Neural progenitor cell (in vitro differentiated cells): ENCODE results near the gene RASGRP1. TPM values are rescaled to one million over a fixed set of nuclear protein-coding genes. Genes with fewer than 3 reads are reported as not detected.

Experiments
- DNase-seq: peaks from one replicate; pipeline ENCODE4 v3.0.0-alpha.2; 2016; ENCODE audit warnings: low spot score
- H2AFZ ChIP-seq: fragments of 200-600 bp; sonication (generic); replicated peaks from 2 replicates; pipeline ENCODE4 v1.6.1; 2016; ENCODE audit warnings: antibody characterized with exemption
- H3F3A ChIP-seq: fragments of 200-600 bp; sonication (generic); 2 replicates; pipeline ENCODE4 v1.6.1; 2016; ENCODE audit warnings: antibody characterized with exemption, low read depth
- H3K27ac ChIP-seq: fragments of 200-600 bp; sonication (generic); 2 replicates; pipeline ENCODE4 v1.5.1; 2016; ENCODE audit warnings: mild to moderate bottlenecking
- H3K27me3 ChIP-seq: fragments of 200-600 bp; sonication (generic); 2 replicates; pipeline ENCODE4 v1.6.1; 2016; ENCODE audit warnings: mild to moderate bottlenecking, moderate library complexity
- H3K36me3 ChIP-seq: fragments of 200-600 bp; sonication (generic); 2 replicates; pipeline ENCODE4 v1.5.1; 2016
- H3K4me1 ChIP-seq: fragments of 200-600 bp; sonication (generic); 2 replicates; pipeline ENCODE4 v1.6.1; 2016; ENCODE audit warnings: mixed run types
- H3K4me2 ChIP-seq: fragments of 200-600 bp; sonication (generic); 2 replicates; pipeline ENCODE4 v1.6.1; 2016
- H3K4me3 ChIP-seq: fragments of 200-600 bp; sonication (generic); 2 replicates; pipeline ENCODE4 v1.5.1; 2016
- H3K79me2 ChIP-seq: fragments of 200-600 bp; sonication (generic); 2 replicates; pipeline ENCODE4 v1.6.1; 2016; ENCODE audit warnings: low read depth
- H3K9ac ChIP-seq: fragments of 200-600 bp; sonication (generic); 2 replicates; pipeline ENCODE4 v1.6.1; 2016
- H3K9me3 ChIP-seq: fragments of 200-600 bp; sonication (generic); 2 replicates; pipeline ENCODE4 v1.5.1; 2016; ENCODE audit warnings: low read depth
- H4K20me1 ChIP-seq: fragments of 200-600 bp; sonication (generic); 2 replicates; pipeline ENCODE4 v1.6.1; 2016; ENCODE audit warnings: low read depth
- H3K27ac Mint-ChIP-seq: 3 replicates; pipeline ENCODE4 v1.8.0; 2021; ENCODE audit warnings: mixed read lengths
- H3K27me3 Mint-ChIP-seq: 2 replicates; pipeline ENCODE4 v1.8.0; 2022; ENCODE audit warnings: low read depth, mild to moderate bottlenecking, inconsistent platforms, moderate library complexity, mixed read lengths; ENCODE audit not compliant: insufficient read depth
- H3K36me3 Mint-ChIP-seq: 3 replicates; pipeline ENCODE4 v1.8.0; 2021; ENCODE audit warnings: mixed read lengths
- H3K4me1 Mint-ChIP-seq: 3 replicates; pipeline ENCODE4 v1.8.0; 2021; ENCODE audit warnings: mixed read lengths
- H3K4me3 Mint-ChIP-seq: 3 replicates; pipeline ENCODE4 v1.8.0; 2021; ENCODE audit warnings: mild to moderate bottlenecking, moderate library complexity, mixed read lengths
- H3K9me3 Mint-ChIP-seq: 3 replicates; pipeline ENCODE4 v1.8.0; 2020; ENCODE audit warnings: mixed read lengths
- EZH2 ChIP-seq: fragments of 200-600 bp; sonication (generic); IDR thresholded peaks from 2 replicates; pipeline ENCODE4 v1.6.1; 2017; ENCODE audit warnings: antibody characterized with exemption, mild to moderate bottlenecking, moderate library complexity
- EZH2phosphoT487 ChIP-seq: fragments of 200-600 bp; sonication (generic); IDR thresholded peaks from 2 replicates; pipeline ENCODE4 v1.6.1; 2017; ENCODE audit warnings: antibody characterized with exemption
- total RNA-seq: library from RNA; depleted of rRNA; stranded (reverse); fragments of >200 nt; gene quantifications from 2 replicates; pipeline ENCODE4 v1.2.3, GENCODE V29; 2015; ENCODE audit warnings: low replicate concordance
- TF ChIP-seq, protein P1 (sequence below): fragments of 200-600 bp; sonication (generic); IDR thresholded peaks from 2 replicates; pipeline ENCODE4 v1.5.1; 2017; ENCODE audit warnings: antibody characterized with exemption, mild to moderate bottlenecking

The RASGRP1 gene
- total RNA-seq, 1 donor from 2014 or later, result 2.5 TPM

- Mint-ChIP-seq H3K36me3 (peaks cover under 1% of the 10 kb centered on the region), H3K27ac (no peak overlapping the region), H3K4me3 (no peak overlapping the region), H3K4me1 (peaks cover 5% of the 10 kb centered on the region), H3K27me3 (peaks cover 6% of the 10 kb centered on the region), H3K9me3 (no peaks in the 10 kb centered on the region)
- Histone ChIP-seq H3K9ac (no peak overlapping the region), H3K36me3 (no peaks in the 10 kb centered on the region), H3K79me2 (no peaks in the 10 kb centered on the region), H3K27ac (no peak overlapping the region), H3K4me3 (no peak overlapping the region), H3K4me2 (no peak overlapping the region), H3K9me3 (no peaks in the 10 kb centered on the region), H4K20me1 (no peaks in the 10 kb centered on the region), H3K4me1 (peaks cover 5% of the 10 kb centered on the region), H2AFZ (no peak overlapping the region), H3K27me3 (no peaks in the 10 kb centered on the region), H3F3A (no peaks in the 10 kb centered on the region)
- TF ChIP-seq EZH2phosphoT487 (no peak), EZH2 (no peak)
- TF ChIP-seq, protein P1, sequence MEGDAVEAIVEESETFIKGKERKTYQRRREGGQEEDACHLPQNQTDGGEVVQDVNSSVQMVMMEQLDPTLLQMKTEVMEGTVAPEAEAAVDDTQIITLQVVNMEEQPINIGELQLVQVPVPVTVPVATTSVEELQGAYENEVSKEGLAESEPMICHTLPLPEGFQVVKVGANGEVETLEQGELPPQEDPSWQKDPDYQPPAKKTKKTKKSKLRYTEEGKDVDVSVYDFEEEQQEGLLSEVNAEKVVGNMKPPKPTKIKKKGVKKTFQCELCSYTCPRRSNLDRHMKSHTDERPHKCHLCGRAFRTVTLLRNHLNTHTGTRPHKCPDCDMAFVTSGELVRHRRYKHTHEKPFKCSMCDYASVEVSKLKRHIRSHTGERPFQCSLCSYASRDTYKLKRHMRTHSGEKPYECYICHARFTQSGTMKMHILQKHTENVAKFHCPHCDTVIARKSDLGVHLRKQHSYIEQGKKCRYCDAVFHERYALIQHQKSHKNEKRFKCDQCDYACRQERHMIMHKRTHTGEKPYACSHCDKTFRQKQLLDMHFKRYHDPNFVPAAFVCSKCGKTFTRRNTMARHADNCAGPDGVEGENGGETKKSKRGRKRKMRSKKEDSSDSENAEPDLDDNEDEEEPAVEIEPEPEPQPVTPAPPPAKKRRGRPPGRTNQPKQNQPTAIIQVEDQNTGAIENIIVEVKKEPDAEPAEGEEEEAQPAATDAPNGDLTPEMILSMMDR, result no peak
- DNase-seq, result no peak
Measured at GRCh38 chr15:38538328-38539007, 26.1 kb downstream of the RASGRP1 start.

DNA sequence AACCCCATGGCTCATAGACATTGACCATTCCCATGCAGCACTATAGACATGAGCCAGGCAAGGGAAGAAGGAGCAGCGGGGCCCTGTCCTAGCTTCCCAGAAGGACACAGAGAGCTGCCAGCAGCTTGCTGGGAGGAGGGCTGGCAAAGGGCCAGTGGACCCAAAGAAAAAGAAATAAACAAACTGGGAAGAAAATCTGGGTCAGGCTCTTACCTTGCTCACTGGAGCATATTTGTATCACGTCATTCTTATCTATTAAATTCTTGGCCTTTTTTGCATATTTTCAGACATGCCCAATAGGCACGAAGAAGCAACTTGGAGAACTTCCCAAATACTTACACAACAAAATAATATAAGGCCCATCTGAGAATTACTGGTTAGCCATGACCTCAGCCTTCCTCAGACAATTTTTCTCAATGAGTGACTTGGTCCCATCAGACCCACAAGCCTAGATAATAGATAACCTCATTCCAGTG lies 28.4 kb downstream of the RASGRP1 start:
- H3K36me3 ChIP-seq, result no peaks in the 10 kb centered on the region
- H3K27me3 ChIP-seq, result no peaks in the 10 kb centered on the region
- no peak overlapping the region for H3K27ac ChIP-seq
- no peaks in the 10 kb centered on the region for H3F3A ChIP-seq
- no peak overlapping the region for H3K4me2 ChIP-seq
- peaks cover 5% of the 10 kb centered on the region for H3K4me1 ChIP-seq
- H3K27me3 Mint-ChIP-seq, result peaks cover 6% of the 10 kb centered on the region
- H3K36me3 Mint-ChIP-seq, result peaks cover 2% of the 10 kb centered on the region
- no peaks in the 10 kb centered on the region for H4K20me1 ChIP-seq
- H3K9me3 Mint-ChIP-seq, result no peaks in the 10 kb centered on the region
- H3K27ac Mint-ChIP-seq, result no peak overlapping the region
- H3K4me1 Mint-ChIP-seq, result peaks cover 21% of the 10 kb centered on the region
- H3K4me3 ChIP-seq, result no peak overlapping the region
- no peak overlapping the region for H2AFZ ChIP-seq
- no peak for DNase-seq
- H3K9me3 ChIP-seq, result no peaks in the 10 kb centered on the region
- no peak overlapping the region for H3K4me3 Mint-ChIP-seq
- H3K9ac ChIP-seq, result no peak overlapping the region
- H3K79me2 ChIP-seq, result no peaks in the 10 kb centered on the region
- TF ChIP-seq, protein P1, result no peak
- TF ChIP-seq EZH2, result no peak
- TF ChIP-seq EZH2phosphoT487, result no peak

DNA sequence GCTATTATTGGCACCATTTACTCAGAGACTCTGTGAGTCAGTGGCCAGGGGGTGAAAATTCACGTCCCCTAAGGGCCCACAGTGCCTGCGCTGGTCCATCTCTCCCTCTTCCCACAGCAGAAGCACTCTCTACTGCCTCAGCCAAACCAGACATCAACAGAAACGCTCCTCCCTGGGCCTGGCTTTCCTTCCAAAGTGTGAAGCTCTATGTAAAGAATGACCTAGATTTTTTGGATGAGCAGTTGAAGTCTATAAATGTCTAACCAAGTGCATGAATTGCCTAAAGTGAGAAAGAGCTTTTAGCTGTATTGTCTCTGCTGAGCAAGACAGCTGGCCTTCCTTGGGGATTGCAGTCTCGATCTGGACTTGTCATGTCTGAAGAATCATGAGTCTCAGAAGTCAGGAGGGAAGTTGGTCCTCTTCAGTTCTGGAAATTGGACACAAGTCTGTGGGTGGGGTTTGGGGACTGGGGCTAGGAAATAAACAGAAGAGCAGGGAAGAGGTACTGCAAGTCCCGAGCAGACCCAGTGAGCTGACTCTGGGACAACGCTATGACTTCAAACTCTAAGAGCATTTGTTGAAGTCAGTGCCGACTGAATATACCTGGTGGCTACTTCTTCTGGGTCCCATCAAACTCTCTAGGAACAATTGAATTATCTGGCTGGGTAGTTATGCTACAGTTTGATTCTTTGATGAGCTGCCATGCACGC lies 29.0 kb downstream of the RASGRP1 start:
- Histone ChIP-seq H3K4me2 (no peak overlapping the region), H3F3A (no peaks in the 10 kb centered on the region), H3K9me3 (no peaks in the 10 kb centered on the region), H3K9ac (no peak overlapping the region), H3K27ac (no peak overlapping the region), H3K36me3 (no peaks in the 10 kb centered on the region), H3K27me3 (no peaks in the 10 kb centered on the region), H3K79me2 (no peaks in the 10 kb centered on the region), H3K4me1 (peaks cover 5% of the 10 kb centered on the region), H4K20me1 (no peaks in the 10 kb centered on the region), H2AFZ (no peak overlapping the region), H3K4me3 (no peak overlapping the region)
- H3K27ac Mint-ChIP-seq, result no peak overlapping the region
- TF ChIP-seq EZH2phosphoT487 (no peak), EZH2 (no peak)
- TF ChIP-seq, protein P1, result no peak
- no peak overlapping the region for H3K4me3 Mint-ChIP-seq
- H3K36me3 Mint-ChIP-seq, result peaks cover 2% of the 10 kb centered on the region
- H3K9me3 Mint-ChIP-seq, result no peaks in the 10 kb centered on the region
- peaks cover 21% of the 10 kb centered on the region for H3K4me1 Mint-ChIP-seq
- no peak for DNase-seq
- H3K27me3 Mint-ChIP-seq, result peaks cover 6% of the 10 kb centered on the region
